Mesodermal cell (in vitro differentiated cells): ENCODE results near the gene CYP2D6.

Experiments used
- H3K27ac ChIP-seq: 2 replicates; pipeline ENCODE4 v1.7.0; 2013; ENCODE audit warnings: mild to moderate bottlenecking, low read depth, low read length, moderate library complexity; ENCODE audit not compliant: severe bottlenecking
- H3K36me3 ChIP-seq: 2 replicates; pipeline ENCODE4 v1.7.1; 2013; ENCODE audit warnings: mild to moderate bottlenecking, low read length, moderate library complexity; ENCODE audit not compliant: control insufficient read depth, insufficient read depth
- H3K4me1 ChIP-seq: one replicate; pipeline ENCODE4 v1.7.1; 2013; ENCODE audit warnings: mild to moderate bottlenecking, low read length; ENCODE audit not compliant: insufficient read depth, control insufficient read depth, poor library complexity, severe bottlenecking
- H3K4me3 ChIP-seq: 2 replicates; pipeline ENCODE4 v1.7.0; 2013; ENCODE audit warnings: low read length, control low read depth, mild to moderate bottlenecking; ENCODE audit not compliant: insufficient read depth, poor library complexity, severe bottlenecking; ENCODE audit errors: extremely low read depth
- H3K9me3 ChIP-seq: 2 replicates; pipeline ENCODE4 v1.7.1; 2013; ENCODE audit warnings: mild to moderate bottlenecking, low read length, moderate library complexity; ENCODE audit not compliant: control insufficient read depth
- WGBS, 2 experiments: methylation state at CpG; one replicate each; pipeline ENCODE4 v1.1.5; 2013; ENCODE audit warnings: missing lambda C conversion rate in 2 of 2; ENCODE audit not compliant: insufficient coverage in 2 of 2; 5-methylcytosine and 5-hydroxymethylcytosine counted together

CYP2D6 gene

GRCh38 chr22:42080287-42080686 is 50.3 kb downstream of the CYP2D6 start:
- Histone ChIP-seq H3K4me3 (peak overlapping the region; percentile 64), H3K4me1 (peaks cover 3% of the 10 kb centered on the region), H3K27ac (peak overlapping the region; percentile 95), H3K36me3 (peaks cover 37% of the 10 kb centered on the region), H3K9me3 (no peaks in the 10 kb centered on the region)
- 37 to 47% methylated on average over 9 to 10 of the region's 14 CpGs for WGBS, 2 experiments

GRCh38 chr22:42079319-42080251 is 51.0 kb downstream of the CYP2D6 start, which contains the start of gene SMDT1:
Gene SMDT1 (plus strand): TSS chr22:42079700. CDS start chr22:42079769, 69 bp downstream.
- Histone ChIP-seq H3K4me3 (peak within 1 kb of the TSS; percentile 64), H3K36me3 (peaks cover 30% of the 10 kb centered on the region), H3K9me3 (no peaks in the 10 kb centered on the region), H3K27ac (peak within 1 kb of the TSS; percentile 95), H3K4me1 (peaks cover 3% of the 10 kb centered on the region)
- 3 to 8% methylated on average over 51 to 58 of the region's 71 CpGs for WGBS, 2 experiments

- 87 to 88% methylated on average over 15 to 17 of the region's 24 CpGs for WGBS, 2 experiments
- peak overlapping the region; percentile 95 for H3K27ac ChIP-seq
- no peaks in the 10 kb centered on the region for H3K9me3 ChIP-seq
- H3K36me3 ChIP-seq = peaks cover 21% of the 10 kb centered on the region
- peaks cover 3% of the 10 kb centered on the region for H3K4me1 ChIP-seq
- peak overlapping the region; percentile 64 for H3K4me3 ChIP-seq
These were observed 51.9 kb downstream of the CYP2D6 start for GRCh38 chr22:42078469-42079318.

DNA sequence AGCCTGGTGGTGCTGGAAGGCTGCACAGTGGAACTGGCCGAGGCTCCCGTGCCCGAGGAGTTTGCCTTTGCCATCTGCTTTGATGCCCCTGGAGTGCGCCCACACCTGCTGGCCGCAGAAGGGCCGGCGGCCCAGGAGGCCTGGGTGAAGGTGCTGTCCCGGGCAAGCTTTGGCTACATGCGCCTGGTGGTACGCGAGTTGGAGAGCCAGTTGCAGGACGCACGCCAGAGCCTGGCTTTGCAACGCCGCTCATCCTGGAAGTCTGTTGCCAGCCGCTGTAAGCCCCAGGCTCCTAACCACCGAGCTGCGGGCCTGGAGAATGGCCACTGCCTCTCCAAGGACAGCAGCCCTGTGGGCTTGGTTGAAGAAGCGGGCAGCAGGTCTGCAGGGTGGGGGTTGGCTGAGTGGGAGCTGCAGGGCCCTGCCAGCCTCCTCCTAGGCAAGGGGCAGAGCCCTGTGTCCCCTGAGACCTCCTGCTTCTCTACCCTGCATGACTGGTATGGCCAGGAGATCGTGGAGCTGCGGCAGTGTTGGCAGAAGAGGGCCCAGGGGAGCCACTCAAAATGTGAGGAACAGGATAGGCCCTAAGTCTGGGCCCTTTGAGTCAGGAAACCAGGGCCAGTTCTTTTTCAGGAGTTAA is 53.0 kb downstream of the CYP2D6 start:
- 93 to 94% methylated on average over 21 of the region's 21 CpGs for WGBS, 2 experiments
- Histone ChIP-seq H3K36me3 (peaks cover 11% of the 10 kb centered on the region), H3K4me3 (no peak overlapping the region), H3K4me1 (peaks cover 3% of the 10 kb centered on the region), H3K27ac (no peak overlapping the region), H3K9me3 (no peaks in the 10 kb centered on the region)

DNA sequence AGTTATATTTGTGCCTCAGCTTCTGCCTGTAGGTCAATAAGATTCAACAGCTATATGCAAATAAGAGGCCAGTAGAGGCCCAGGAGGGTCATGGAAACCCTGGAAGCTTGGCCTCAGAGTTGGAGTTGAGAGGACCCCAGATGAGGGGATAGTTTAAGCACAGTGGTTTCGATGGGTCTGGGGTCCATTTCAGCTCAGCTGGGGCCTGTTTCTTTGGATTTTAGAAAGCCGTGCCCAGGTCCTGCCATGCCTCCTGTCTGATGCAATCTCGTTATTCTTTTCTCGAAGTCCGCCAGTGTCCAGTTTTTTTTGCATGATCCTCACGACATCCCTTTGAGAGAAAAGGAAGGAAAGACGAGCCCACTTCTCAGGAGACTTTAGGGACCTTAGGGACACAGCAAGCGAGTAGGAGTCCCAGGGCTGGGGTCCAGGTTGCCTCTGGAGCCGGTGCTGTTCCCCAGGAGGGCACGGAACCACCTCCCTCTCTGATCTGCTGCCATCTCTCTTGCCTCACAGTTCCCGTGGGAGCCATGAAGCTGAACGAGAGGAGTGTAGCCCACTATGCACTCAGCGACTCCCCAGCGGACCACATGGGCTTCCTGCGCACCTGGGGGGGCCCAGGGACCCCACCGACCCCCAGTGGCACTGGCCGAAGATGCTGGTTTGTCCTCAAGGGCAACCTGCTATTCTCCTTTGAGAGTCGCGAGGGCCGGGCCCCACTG is 53.7 kb downstream of the CYP2D6 start:
- peaks cover 3% of the 10 kb centered on the region for H3K4me1 ChIP-seq
- H3K36me3 ChIP-seq = peaks cover 4% of the 10 kb centered on the region
- H3K9me3 ChIP-seq = no peaks in the 10 kb centered on the region
- 94 to 96% methylated on average over 19 to 20 of the region's 20 CpGs for WGBS, 2 experiments
- no peak overlapping the region for H3K27ac ChIP-seq
- H3K4me3 ChIP-seq = no peak overlapping the region
